HG02571 (cell line): ENCODE results near the gene FRY.

Experiments
- ATAC-seq: cut with Tn5 transposase; IDR thresholded peaks from one replicate; pipeline ENCODE4 v1.9.1; 2021; ENCODE audit warnings: mild to moderate bottlenecking, moderate library complexity; ENCODE audit not compliant: unreplicated experiment

FRY gene

GRCh38 chr13:32016119-32016518 is 15.5 kb upstream of the FRY start:
- no peak for ATAC-seq

GRCh38 chr13:32016631-32017030 is 14.9 kb upstream of the FRY start:
- no peak for ATAC-seq

GRCh38 chr13:32017474-32017873 is 14.1 kb upstream of the FRY start:
- no peak for ATAC-seq

- no peak for ATAC-seq
Observed at GRCh38 chr13:32019612-32020233, 11.9 kb upstream of the FRY start.

- no peak for ATAC-seq
Observed at GRCh38 chr13:32021785-32022184, 9.8 kb upstream of the FRY start.

GRCh38 chr13:32022311-32022710 is 9.3 kb upstream of the FRY start:
- no peak for ATAC-seq

- no peak for ATAC-seq
Observed at GRCh38 chr13:32023096-32023495, 8.5 kb upstream of the FRY start.

- ATAC-seq, result no peak
Observed at GRCh38 chr13:32023698-32024097, 7.9 kb upstream of the FRY start.

GRCh38 chr13:32024750-32025149 is 6.8 kb upstream of the FRY start:
- ATAC-seq, result no peak

- no peak for ATAC-seq
Observed at GRCh38 chr13:32025730-32026129, 5.8 kb upstream of the FRY start.

GRCh38 chr13:32026623-32027022 is 5.0 kb upstream of the FRY start:
- no peak for ATAC-seq

GRCh38 chr13:32028711-32029110 is 2.9 kb upstream of the FRY start:
- ATAC-seq, result no peak

- ATAC-seq, result no peak
Observed at GRCh38 chr13:32029684-32030083, 1.9 kb upstream of the FRY start.

- no peak for ATAC-seq
Observed at GRCh38 chr13:32031815-32032370, 319 bp downstream of the FRY start.

GRCh38 chr13:32032759-32033158 is 1.2 kb downstream of the FRY start:
- ATAC-seq, result no peak

- no peak for ATAC-seq
Observed at GRCh38 chr13:32033744-32034143, 2.2 kb downstream of the FRY start.

GRCh38 chr13:32035716-32036115 is 4.1 kb downstream of the FRY start:
- ATAC-seq, result no peak

- no peak for ATAC-seq
Observed at GRCh38 chr13:32036126-32036695, 4.6 kb downstream of the FRY start.

- no peak for ATAC-seq
Observed at GRCh38 chr13:32036757-32037156, 5.2 kb downstream of the FRY start.

GRCh38 chr13:32037471-32037870 is 5.9 kb downstream of the FRY start:
- no peak for ATAC-seq

GRCh38 chr13:32038343-32038742 is 6.8 kb downstream of the FRY start:
- no peak for ATAC-seq

GRCh38 chr13:32039056-32039455 is 7.5 kb downstream of the FRY start:
- ATAC-seq, result no peak

GRCh38 chr13:32039528-32039927 is 8.0 kb downstream of the FRY start:
- ATAC-seq, result no peak
